Uterus (tissue), 2 donors: Measurements from ENCODE around the gene PPP3R1.

Source experiments
- POLR2A ChIP-seq, 2 donors: fragments of 450-650 bp; IDR thresholded peaks; one replicate each; pipeline ENCODE4 v1.6.1; 2016; ENCODE audit warnings: antibody characterized with exemption in 2 of 2, mild to moderate bottlenecking in 1 of 2, moderate library complexity in 1 of 2
- TF ChIP-seq, protein P1 (sequence below), 4 experiments: fragments of 200-600 bp in 2 of 4; fragments of 450-650 bp in 2 of 4; sonication (generic) in 2 of 4; IDR thresholded peaks; one replicate each; pipeline ENCODE4 v1.5.1; 2016 to 2019; ENCODE audit warnings: antibody characterized with exemption in 4 of 4, mild to moderate bottlenecking in 2 of 4, moderate library complexity in 1 of 4

DNA sequence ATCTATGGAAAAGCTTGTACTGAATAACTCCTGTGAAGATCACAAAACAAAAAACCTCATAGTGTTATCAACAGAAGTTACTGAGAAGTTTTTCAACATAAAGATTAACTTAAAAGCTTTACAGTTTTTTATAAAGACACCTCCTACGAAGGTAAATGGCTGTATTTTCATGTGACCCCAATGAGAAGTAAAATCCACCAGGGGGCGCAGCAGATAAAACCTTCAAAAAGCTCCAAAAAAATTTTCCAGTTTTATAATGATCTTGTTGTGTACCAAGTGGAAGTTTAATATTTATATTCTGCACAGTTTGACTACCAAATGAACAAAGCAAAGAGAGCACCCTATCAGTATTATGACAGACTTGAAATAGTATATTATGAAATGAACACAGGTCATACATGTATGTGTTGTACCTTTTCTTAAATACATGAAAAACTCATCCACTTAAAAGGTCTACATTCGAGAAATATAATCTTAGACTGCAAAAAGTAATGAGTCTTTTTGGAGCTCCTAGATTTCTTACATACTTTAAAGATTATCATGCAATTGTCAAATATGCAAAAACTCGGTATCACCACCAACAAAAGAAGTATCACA, 56.1 kb downstream of the PPP3R1 start:
- TF ChIP-seq, protein P1, sequence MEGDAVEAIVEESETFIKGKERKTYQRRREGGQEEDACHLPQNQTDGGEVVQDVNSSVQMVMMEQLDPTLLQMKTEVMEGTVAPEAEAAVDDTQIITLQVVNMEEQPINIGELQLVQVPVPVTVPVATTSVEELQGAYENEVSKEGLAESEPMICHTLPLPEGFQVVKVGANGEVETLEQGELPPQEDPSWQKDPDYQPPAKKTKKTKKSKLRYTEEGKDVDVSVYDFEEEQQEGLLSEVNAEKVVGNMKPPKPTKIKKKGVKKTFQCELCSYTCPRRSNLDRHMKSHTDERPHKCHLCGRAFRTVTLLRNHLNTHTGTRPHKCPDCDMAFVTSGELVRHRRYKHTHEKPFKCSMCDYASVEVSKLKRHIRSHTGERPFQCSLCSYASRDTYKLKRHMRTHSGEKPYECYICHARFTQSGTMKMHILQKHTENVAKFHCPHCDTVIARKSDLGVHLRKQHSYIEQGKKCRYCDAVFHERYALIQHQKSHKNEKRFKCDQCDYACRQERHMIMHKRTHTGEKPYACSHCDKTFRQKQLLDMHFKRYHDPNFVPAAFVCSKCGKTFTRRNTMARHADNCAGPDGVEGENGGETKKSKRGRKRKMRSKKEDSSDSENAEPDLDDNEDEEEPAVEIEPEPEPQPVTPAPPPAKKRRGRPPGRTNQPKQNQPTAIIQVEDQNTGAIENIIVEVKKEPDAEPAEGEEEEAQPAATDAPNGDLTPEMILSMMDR (IDR thresholded peaks at IDR 0.05): peak; percentile 55 to 63 (median 60)
- TF ChIP-seq POLR2A (IDR thresholded peaks at IDR 0.05): no peak
